Activated gamma-delta T cell (primary cell): Measurements from ENCODE around the gene COPS8.

Experiments
- DNase-seq: peaks from one replicate; lab custom pipeline; 2025; lab: John Stamatoyannopoulos, UW
- total RNA-seq, 2 donors: gene quantifications; one replicate each; lab custom pipeline; 2026; lab: John Stamatoyannopoulos, UW

Gene COPS8
- 52.9 to 53.3 reads per million in 2 donors for total RNA-seq

- DNase-seq, result peak; percentile 85
Observed at GRCh38 chr2:237085248-237086221, at the start of gene COPS8. COPS8 (plus strand) TSS chr2:237085889; CDS start chr2:237085965, 76 bp downstream.

- no peak for DNase-seq
Observed at GRCh38 chr2:237039301-237040031, 46.2 kb upstream of the COPS8 start.

- no peak for DNase-seq
Observed at GRCh38 chr2:237041231-237041630, 44.5 kb upstream of the COPS8 start.

- no peak for DNase-seq
Observed at GRCh38 chr2:237042101-237042500, 43.6 kb upstream of the COPS8 start.

GRCh38 chr2:237043866-237044265 lies 41.8 kb upstream of the COPS8 start:
- DNase-seq, result no peak

GRCh38 chr2:237044281-237044680 lies 41.4 kb upstream of the COPS8 start:
- no peak for DNase-seq

- DNase-seq, result no peak
Observed at GRCh38 chr2:237045449-237045848, 40.2 kb upstream of the COPS8 start.

- no peak for DNase-seq
Observed at GRCh38 chr2:237048595-237048994, 37.1 kb upstream of the COPS8 start.

- no peak for DNase-seq
Observed at GRCh38 chr2:237051861-237052260, 33.8 kb upstream of the COPS8 start.

- DNase-seq, result no peak
Observed at GRCh38 chr2:237053066-237053465, 32.6 kb upstream of the COPS8 start.

- no peak for DNase-seq
Observed at GRCh38 chr2:237055386-237056100, 30.1 kb upstream of the COPS8 start.

- no peak for DNase-seq
Observed at GRCh38 chr2:237056287-237056875, 29.3 kb upstream of the COPS8 start.

GRCh38 chr2:237057107-237057506 lies 28.6 kb upstream of the COPS8 start:
- DNase-seq, result no peak

- DNase-seq, result no peak
Observed at GRCh38 chr2:237057893-237058300, 27.8 kb upstream of the COPS8 start.

GRCh38 chr2:237058423-237058822 lies 27.3 kb upstream of the COPS8 start:
- DNase-seq, result no peak

- no peak for DNase-seq
Observed at GRCh38 chr2:237059155-237059875, 26.4 kb upstream of the COPS8 start.

GRCh38 chr2:237060534-237061312 lies 25.0 kb upstream of the COPS8 start:
- no peak for DNase-seq

GRCh38 chr2:237061356-237061755 lies 24.3 kb upstream of the COPS8 start:
- DNase-seq, result no peak

- no peak for DNase-seq
Observed at GRCh38 chr2:237062585-237062984, 23.1 kb upstream of the COPS8 start.
